HepG2 (cell line): ENCODE data around the gene ATF3. TPM values are rescaled to one million over a fixed set of nuclear protein-coding genes. Genes with fewer than 3 reads are reported as not detected.

Experiments used
- ATAC-seq: fragments of 200-7000 bp; cut with Tn5 transposase; 3 replicates; pipeline ENCODE4 v1.9.1; 2020; ENCODE audit warnings: mild to moderate bottlenecking, moderate library complexity
- BruUV-seq: library from RNA; stranded (reverse); fragments of 400-500 nt; replicated peaks from 2 replicates; lab custom pipeline; 2021; lab: Mats Ljungman, UMichigan
- CTCF ChIA-PET: fragments of 300-600 bp; formaldehyde crosslinking; extraction: SDS; loops from one replicate; lab custom pipeline; 2021; ENCODE audit warnings: low total read pairs, inconsistent platforms, low intra/inter-chr PET ratio; lab: Yijun Ruan, JAX
- POLR2A ChIA-PET: fragments of 350-600 bp; sonication (Branson Sonifier 250); formaldehyde crosslinking; loops from one replicate; lab custom pipeline; 2020; ENCODE audit warnings: antibody characterized with exemption, inconsistent platforms; lab: Yijun Ruan, JAX
- DNase-seq: peaks from one replicate; pipeline ENCODE4 v3.0.0-alpha.2; 2015; ENCODE audit warnings: low spot score
- FAIRE-seq: peaks from 3 replicates; lab custom pipeline; 2011; peaks lifted over from hg19 to GRCh38; lab: Jason Lieb, UNC
- H2AFZ ChIP-seq: one replicate; pipeline ENCODE4 v1.6.1; 2011; ENCODE audit warnings: low read length, inconsistent platforms
- H3K27ac ChIP-seq: fragments of 300-600 bp; 3 replicates; pipeline ENCODE4 v1.8.0; 2011; ENCODE audit warnings: mixed run types, mild to moderate bottlenecking, mixed read lengths, low read length, inconsistent platforms; ENCODE audit not compliant: insufficient read depth; ENCODE audit errors: extremely low read length
- H3K27me3 ChIP-seq, 2 experiments: fragments of 200-600 bp in 1 of 2; 2 replicates in 1 of 2; 3 replicates in 1 of 2; pipeline versions ENCODE4 v1.6.0 to v1.8.0; 2011; ENCODE audit warnings: low read length in 2 of 2, mild to moderate bottlenecking in 2 of 2, moderate library complexity in 2 of 2, inconsistent platforms in 1 of 2; ENCODE audit not compliant: insufficient read depth in 2 of 2, control insufficient read depth in 1 of 2
- H3K36me3 ChIP-seq, 2 experiments: fragments of 200-600 bp in 1 of 2; replicated peaks in 1 of 2; 2 replicates in 1 of 2; 3 replicates in 1 of 2; pipeline versions ENCODE4 v1.5.1 to v1.8.0; 2011; ENCODE audit warnings: low read length in 2 of 2, inconsistent platforms in 1 of 2; ENCODE audit not compliant: insufficient read depth in 2 of 2, control insufficient read depth in 1 of 2
- H3K4me1 ChIP-seq: 2 replicates; pipeline ENCODE4 v1.5.1; 2012; ENCODE audit warnings: low read length, inconsistent platforms; ENCODE audit not compliant: insufficient read depth
- H3K4me2 ChIP-seq: 2 replicates; pipeline ENCODE4 v1.6.0; 2011; ENCODE audit warnings: low read depth, low read length, inconsistent platforms
- H3K4me3 ChIP-seq, 3 experiments: fragments of 200-600 bp in 1 of 3; sonication (generic), shearing (Covaris generic) in 1 of 3; replicated peaks in 1 of 3; 2 replicates each; pipeline ENCODE4 v1.5.1; 2011 to 2016; ENCODE audit warnings: low read length in 3 of 3, inconsistent platforms in 2 of 3, low read depth in 2 of 3, mild to moderate bottlenecking in 2 of 3, control low read depth in 1 of 3, mixed read lengths in 1 of 3; ENCODE audit not compliant: insufficient read depth in 1 of 3
- H3K79me2 ChIP-seq: one replicate; pipeline ENCODE4 v1.6.1; 2011; ENCODE audit warnings: low read length, inconsistent platforms; ENCODE audit not compliant: insufficient read depth
- H3K9ac ChIP-seq: 2 replicates; pipeline ENCODE4 v1.6.0; 2011; ENCODE audit warnings: mild to moderate bottlenecking, low read depth, low read length, inconsistent platforms; ENCODE audit not compliant: insufficient read depth
- H3K9me3 ChIP-seq: 2 replicates; pipeline ENCODE4 v1.5.1; 2012; ENCODE audit warnings: mild to moderate bottlenecking, low read length
- H4K20me1 ChIP-seq: 2 replicates; pipeline ENCODE4 v1.6.0; 2011; ENCODE audit warnings: inconsistent platforms, mild to moderate bottlenecking, low read length, moderate library complexity; ENCODE audit not compliant: insufficient read depth
- ARID2 ChIP-seq: sonication (generic); formaldehyde crosslinking; IDR thresholded peaks from 2 replicates; pipeline ENCODE4 v1.8.1; 2022; ENCODE audit warnings: mild to moderate bottlenecking, missing genetic modification reagents, borderline replicate concordance
- BORCS8-MEF2B ChIP-seq: sonication (generic); formaldehyde crosslinking; IDR thresholded peaks from 2 replicates; pipeline ENCODE4 v1.8.0; 2022; ENCODE audit warnings: mild to moderate bottlenecking, missing genetic modification reagents
- PAWR ChIP-seq: sonication (generic); formaldehyde crosslinking; IDR thresholded peaks from 2 replicates; pipeline ENCODE4 v1.4.0; 2020; ENCODE audit warnings: missing genetic modification reagents, mild to moderate bottlenecking, borderline replicate concordance
- ZFY ChIP-seq: sonication (generic); formaldehyde crosslinking; IDR thresholded peaks from 2 replicates; pipeline ENCODE4 v1.4.0; 2020; ENCODE audit warnings: missing genetic modification reagents
- ZNF547 ChIP-seq: sonication (generic); formaldehyde crosslinking; IDR thresholded peaks from 2 replicates; pipeline ENCODE4 v1.5.1; 2020; ENCODE audit warnings: mild to moderate bottlenecking, missing genetic modification reagents
- WGBS: methylation state at CpG from one replicate; pipeline ENCODE4 v1.1.6; 2017; ENCODE audit warnings: low lambda C conversion rate; 5-methylcytosine and 5-hydroxymethylcytosine counted together
- in situ Hi-C: cut with HindIII; loops from 2 replicates; pipeline ENCODE4 v1.10.0; 2017; ENCODE audit warnings: low pct_unique_long_range_greater_than_20kb; ENCODE audit not compliant: extremely low pct_ligation_motif_present
- intact Hi-C: fragments of 100-400 bp; cut with micrococcal nuclease; formaldehyde crosslinking; loops from one replicate; pipeline ENCODE4 v1.10.0; 2022; ENCODE audit not compliant: unreplicated experiment
- polyA plus RNA-seq, 8 experiments: library from polyadenylated mRNA; depleted of rRNA in 3 of 8; stranded (reverse) in 7 of 8; unstranded in 1 of 8; fragments of >200 nt; fragmentation: Illumina TruSeq in 4 of 8; extraction: Trizol in 4 of 8; gene quantifications; 2 replicates each; pipeline versions ENCODE4 v1.2.1 to v1.2.3, GENCODE V29; 2011 to 2016; ENCODE audit warnings: low read depth in 4 of 8, missing spikeins in 1 of 8, mixed read lengths in 1 of 8; ENCODE audit not compliant: insufficient read depth in 1 of 8
- total RNA-seq, 5 experiments: library from RNA; depleted of rRNA; stranded (reverse); fragments of >200 nt; fragmentation: Illumina TruSeq; extraction: Trizol; gene quantifications; 2 replicates each; pipeline ENCODE4 v1.2.3, GENCODE V29; 2016; ENCODE audit warnings: low read depth in 1 of 5

The ATF3 gene
- total and polyA plus RNA-seq, 2 of the 13 experiments (the other 11 are each of a cell fraction or from before 2014, with no cell fraction given): 5.0 to 13.0 TPM

GRCh38 chr1:212623603-212624002, 15.0 kb downstream of the ATF3 start:
- POLR2A ChIA-PET: no interaction called here
- no peak for TF ChIP-seq PAWR (CRISPR knock-in tag)
- TF ChIP-seq, all 625 proteins: peak for 0

GRCh38 chr1:212624976-212625501, 16.5 kb downstream of the ATF3 start:
- H3K4me3 ChIP-seq: no peak overlapping the region
- no peak overlapping the region for H3K4me2 ChIP-seq
- POLR2A ChIA-PET: no interaction called here
- no peaks in the 10 kb centered on the region for H3K9me3 ChIP-seq
- H3K9ac ChIP-seq: no peak overlapping the region
- no peak for FAIRE-seq
- no peak for ATAC-seq
- no TSS peak for BruUV-seq
- 75% methylated on average over 18 of the region's 18 CpGs for WGBS
- CTCF ChIA-PET: no interaction called here
- no peak overlapping the region for H3K27ac ChIP-seq
- peaks cover 0 to 8% of the 10 kb centered on the region in 2 experiments; a peak in 2 of 5 replicates for H3K36me3 ChIP-seq
- intact Hi-C loops (no loop called here), in situ Hi-C loops (loop anchor here (10.0 kb wide), 1 partner anchor 150 kb away; no protein-coding TSS in a partner anchor)
- no peak for DNase-seq
- no peaks in the 10 kb centered on the region for H4K20me1 ChIP-seq
- H3K27me3 ChIP-seq: peaks cover 0 to 4% of the 10 kb centered on the region in 2 experiments; a peak in 1 of 5 replicates
- peaks cover 24% of the 10 kb centered on the region for H3K4me1 ChIP-seq
- H3K79me2 ChIP-seq: no peaks in the 10 kb centered on the region
- H2AFZ ChIP-seq: no peak overlapping the region
- TF ChIP-seq ZFY (CRISPR knock-in tag) (no peak), BORCS8-MEF2B (CRISPR knock-in tag) (no peak), ZNF547 (CRISPR knock-in tag) (no peak), ARID2 (CRISPR knock-in tag) (no peak)

More at GRCh38 chr1:212623603-212624002, 15.0 kb downstream of the ATF3 start:
- H3K4me1 ChIP-seq: peaks cover 10% of the 10 kb centered on the region
- H3K4me2 ChIP-seq: no peak overlapping the region
- BruUV-seq: no TSS peak
- H3K27ac ChIP-seq: no peak overlapping the region
- in situ Hi-C loops (loop anchor here (10.0 kb wide), 1 partner anchor 149 kb away; no protein-coding TSS in a partner anchor), intact Hi-C loops (no loop called here)
- H3K4me3 ChIP-seq: no peak overlapping the region
- no peak overlapping the region for H3K9ac ChIP-seq
- no peaks in the 10 kb centered on the region for H3K9me3 ChIP-seq
- DNase-seq (no peak), FAIRE-seq (no peak), ATAC-seq (no peak)
- H2AFZ ChIP-seq: no peak overlapping the region
- H3K27me3 ChIP-seq: peaks cover 0 to 4% of the 10 kb centered on the region in 2 experiments; a peak in 1 of 5 replicates
- CTCF ChIA-PET: no interaction called here
- WGBS: 47% methylated on average over 2 of the region's 2 CpGs
- H4K20me1 ChIP-seq: no peaks in the 10 kb centered on the region
- peaks cover 5 to 23% of the 10 kb centered on the region in 2 experiments; a peak in 4 of 5 replicates for H3K36me3 ChIP-seq
- no peaks in the 10 kb centered on the region for H3K79me2 ChIP-seq
